Peyer's patch (tissue), 4 donors: Measurements from ENCODE around the gene MGAT3. TPM values are rescaled to one million over a fixed set of nuclear protein-coding genes. Genes with fewer than 3 reads are reported as not detected.

ENCODE experiments used
- DNase-seq, 3 donors: peaks; one replicate each; pipeline ENCODE4 v3.0.0-alpha.2; 2017 to 2019
- H3K27ac ChIP-seq, 4 donors: fragments of 200-600 bp; sonication (generic); one replicate each; pipeline ENCODE4 v1.5.1; 2016 to 2019
- H3K27me3 ChIP-seq, 2 donors: fragments of 200-600 bp; sonication (generic); one replicate each; pipeline ENCODE4 v1.5.1; 2019
- H3K36me3 ChIP-seq, 3 donors: fragments of 200-600 bp; sonication (generic); one replicate each; pipeline ENCODE4 v1.5.1; 2016 to 2019
- H3K4me1 ChIP-seq, 4 donors: fragments of 200-600 bp; sonication (generic); one replicate each; pipeline ENCODE4 v1.5.1; 2016 to 2019
- H3K4me3 ChIP-seq, 4 donors: fragments of 200-600 bp; sonication (generic); 1 replicate in 3 of 4; 2 replicates in 1 of 4; pipeline ENCODE4 v1.5.1; 2016 to 2019; ENCODE audit warnings: mild to moderate bottlenecking in 1 of 4
- H3K9me3 ChIP-seq, 4 donors: fragments of 200-600 bp; sonication (generic); one replicate each; pipeline ENCODE4 v1.5.1; 2016 to 2019; ENCODE audit warnings: mild to moderate bottlenecking in 1 of 4
- POLR2A ChIP-seq, 2 donors: fragments of 450-650 bp; IDR thresholded peaks; one replicate each; pipeline ENCODE4 v1.5.1; 2017; ENCODE audit warnings: antibody characterized with exemption in 2 of 2, mild to moderate bottlenecking in 2 of 2, moderate library complexity in 2 of 2
- total RNA-seq, 4 donors: library from RNA; depleted of rRNA; stranded (reverse); fragments of >200 nt; gene quantifications; one replicate each; pipeline ENCODE4 v1.1.0, GENCODE V29; 2016
- TF ChIP-seq, protein P1 (sequence below), 6 experiments: fragments of 450-650 bp in 4 of 6; fragments of 200-600 bp in 2 of 6; sonication (generic) in 1 of 6; IDR thresholded peaks; one replicate each; pipeline ENCODE4 v1.5.1; 2017 to 2019; ENCODE audit warnings: antibody characterized with exemption in 6 of 6, mild to moderate bottlenecking in 3 of 6, moderate library complexity in 1 of 6

The MGAT3 gene
- total RNA-seq, 4 donors from 2014 or later, result 5.0 to 53.7 (median 49.6) TPM

DNA sequence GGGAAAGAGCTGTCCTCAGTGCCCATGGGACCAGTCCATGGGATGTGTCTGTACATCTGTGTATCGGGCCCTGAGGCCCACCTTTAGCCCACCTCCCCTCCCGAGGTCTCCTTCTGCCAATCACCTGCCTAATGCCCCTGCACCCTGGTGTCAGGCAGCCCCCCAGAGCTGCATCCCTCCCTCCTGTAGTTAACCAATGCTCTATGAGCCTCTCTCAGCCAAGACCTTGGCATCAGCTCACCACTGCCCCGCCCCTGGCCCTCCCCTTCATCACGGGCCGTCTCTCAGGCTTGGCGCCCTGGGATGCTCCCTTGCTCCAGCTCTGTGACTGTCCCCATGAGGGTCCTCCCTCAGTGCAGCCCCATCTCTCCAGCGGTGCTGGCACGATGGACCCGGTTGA, 18.5 kb downstream of the MGAT3 start:
- peak in 1 of 3 donors; percentile 52 for DNase-seq
- peaks cover 0 to 41% (median 15%) of the 10 kb centered on the region in 4 donors for H3K4me1 ChIP-seq
- no peak overlapping the region for H3K4me3 ChIP-seq
- H3K27me3 ChIP-seq, result no peaks in the 10 kb centered on the region
- TF ChIP-seq POLR2A (IDR thresholded peaks at IDR 0.05), result no peak
- TF ChIP-seq, protein P1, sequence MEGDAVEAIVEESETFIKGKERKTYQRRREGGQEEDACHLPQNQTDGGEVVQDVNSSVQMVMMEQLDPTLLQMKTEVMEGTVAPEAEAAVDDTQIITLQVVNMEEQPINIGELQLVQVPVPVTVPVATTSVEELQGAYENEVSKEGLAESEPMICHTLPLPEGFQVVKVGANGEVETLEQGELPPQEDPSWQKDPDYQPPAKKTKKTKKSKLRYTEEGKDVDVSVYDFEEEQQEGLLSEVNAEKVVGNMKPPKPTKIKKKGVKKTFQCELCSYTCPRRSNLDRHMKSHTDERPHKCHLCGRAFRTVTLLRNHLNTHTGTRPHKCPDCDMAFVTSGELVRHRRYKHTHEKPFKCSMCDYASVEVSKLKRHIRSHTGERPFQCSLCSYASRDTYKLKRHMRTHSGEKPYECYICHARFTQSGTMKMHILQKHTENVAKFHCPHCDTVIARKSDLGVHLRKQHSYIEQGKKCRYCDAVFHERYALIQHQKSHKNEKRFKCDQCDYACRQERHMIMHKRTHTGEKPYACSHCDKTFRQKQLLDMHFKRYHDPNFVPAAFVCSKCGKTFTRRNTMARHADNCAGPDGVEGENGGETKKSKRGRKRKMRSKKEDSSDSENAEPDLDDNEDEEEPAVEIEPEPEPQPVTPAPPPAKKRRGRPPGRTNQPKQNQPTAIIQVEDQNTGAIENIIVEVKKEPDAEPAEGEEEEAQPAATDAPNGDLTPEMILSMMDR (IDR thresholded peaks at IDR 0.05), result no peak
- peaks cover 0 to 16% (median 0%) of the 10 kb centered on the region in 3 donors for H3K36me3 ChIP-seq
- H3K9me3 ChIP-seq, result no peaks in the 10 kb centered on the region
- H3K27ac ChIP-seq, result peak overlapping the region in 2 of 4 donors; percentile 23 to 95

DNA sequence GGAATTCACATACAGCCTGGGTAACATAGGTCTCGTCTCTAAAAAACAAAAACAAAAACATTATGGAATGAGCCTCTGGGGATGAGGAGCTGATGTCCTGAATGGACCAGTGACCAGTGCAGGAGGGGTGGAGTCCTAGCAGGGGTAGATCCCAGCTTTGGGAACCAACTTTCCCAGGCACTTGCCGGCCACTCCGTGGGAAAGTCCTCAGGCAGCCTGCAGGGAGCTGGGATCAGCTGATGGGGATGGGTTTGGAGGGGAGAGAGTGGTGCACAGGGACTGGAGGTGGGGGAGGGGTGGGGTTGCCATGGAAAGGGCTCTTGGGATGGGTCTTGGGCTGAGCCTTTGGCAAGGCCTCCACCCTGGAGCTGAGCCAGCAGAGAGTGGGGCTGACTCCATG, 19.1 kb downstream of the MGAT3 start:
- Histone ChIP-seq H3K36me3 (peaks cover 0 to 16% (median 0%) of the 10 kb centered on the region in 3 donors), H3K4me1 (peaks cover 0 to 36% (median 15%) of the 10 kb centered on the region in 4 donors), H3K4me3 (no peak overlapping the region), H3K27me3 (no peaks in the 10 kb centered on the region), H3K27ac (no peak overlapping the region), H3K9me3 (no peaks in the 10 kb centered on the region)
- DNase-seq, result peak in 1 of 3 donors; percentile 47
- TF ChIP-seq, protein P1 (IDR thresholded peaks at IDR 0.05), result no peak
- no peak for TF ChIP-seq POLR2A (IDR thresholded peaks at IDR 0.05)

DNA sequence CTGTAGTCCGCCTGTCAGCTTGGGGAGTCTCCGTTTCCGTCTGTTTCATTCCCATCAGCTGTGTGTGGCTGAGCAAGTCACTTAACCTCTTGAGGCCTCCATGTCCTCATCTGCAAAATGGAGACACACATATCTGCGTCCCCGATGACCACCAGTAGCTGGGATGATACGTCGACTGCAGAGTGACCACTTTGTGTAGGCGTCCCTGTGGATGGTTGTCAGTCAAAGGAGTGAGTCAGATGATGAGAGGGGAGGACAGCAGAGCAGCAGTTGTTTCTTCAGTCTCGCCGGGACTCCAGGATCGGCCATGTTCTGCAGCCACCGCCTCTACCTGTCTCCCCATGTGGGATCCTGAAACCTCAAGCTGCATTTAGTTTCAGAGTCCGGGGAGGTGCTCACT, 19.9 kb downstream of the MGAT3 start:
- H3K4me3 ChIP-seq, result no peak overlapping the region
- no peak for TF ChIP-seq POLR2A (IDR thresholded peaks at IDR 0.05)
- TF ChIP-seq, protein P1 (IDR thresholded peaks at IDR 0.05), result no peak
- peaks cover 0 to 28% (median 10%) of the 10 kb centered on the region in 4 donors for H3K4me1 ChIP-seq
- H3K27me3 ChIP-seq, result no peaks in the 10 kb centered on the region
- no peak overlapping the region for H3K27ac ChIP-seq
- H3K36me3 ChIP-seq, result peaks cover 0 to 16% (median 0%) of the 10 kb centered on the region in 3 donors
- H3K9me3 ChIP-seq, result no peaks in the 10 kb centered on the region
- DNase-seq, result no peak

DNA sequence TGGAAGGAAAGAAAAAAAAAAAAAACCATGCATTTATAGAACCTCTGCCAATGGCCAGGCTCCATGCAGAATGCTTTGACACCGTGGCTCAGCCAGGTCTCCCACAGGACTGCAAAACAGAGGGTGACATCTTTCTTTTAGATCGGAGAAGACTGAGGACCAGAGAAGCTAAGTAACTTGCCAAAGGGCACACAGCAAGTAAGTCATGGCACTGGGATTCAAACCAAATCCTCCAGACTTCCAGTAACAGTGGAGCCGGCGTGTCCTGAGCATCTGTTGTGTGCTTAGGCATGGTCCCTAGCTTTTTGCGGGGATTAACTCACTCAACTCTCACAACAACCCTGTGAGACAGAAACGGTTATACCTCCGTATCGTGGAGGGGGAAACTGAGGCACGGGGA, 20.7 kb downstream of the MGAT3 start:
- no peak overlapping the region for H3K4me3 ChIP-seq
- no peaks in the 10 kb centered on the region for H3K27me3 ChIP-seq
- peaks cover 0 to 16% (median 0%) of the 10 kb centered on the region in 3 donors for H3K36me3 ChIP-seq
- no peaks in the 10 kb centered on the region for H3K9me3 ChIP-seq
- no peak for DNase-seq
- H3K27ac ChIP-seq, result no peak overlapping the region
- peaks cover 0 to 19% (median 2%) of the 10 kb centered on the region in 4 donors for H3K4me1 ChIP-seq
- TF ChIP-seq, protein P1 (IDR thresholded peaks at IDR 0.05), result no peak
- no peak for TF ChIP-seq POLR2A (IDR thresholded peaks at IDR 0.05)

DNA sequence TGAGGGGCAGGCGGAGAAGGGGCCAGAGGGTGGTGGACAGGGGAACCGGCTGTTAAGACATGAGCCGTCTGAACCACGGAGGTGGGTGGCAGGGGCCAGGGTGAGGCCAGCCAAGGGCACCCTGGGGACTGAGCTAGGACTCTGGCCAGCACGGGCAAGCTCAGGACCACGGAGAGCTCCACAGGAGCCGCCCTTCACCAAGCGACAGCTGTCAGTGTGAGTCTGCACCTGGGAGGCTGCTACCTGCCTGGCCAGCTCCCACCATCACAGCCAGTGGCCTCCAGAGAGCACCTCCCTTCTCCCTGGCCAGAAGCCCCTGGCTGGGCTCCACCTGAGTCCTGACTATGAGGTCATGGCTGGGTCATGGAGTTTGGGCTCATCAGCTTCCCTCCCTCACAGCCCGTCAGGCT, 21.6 kb downstream of the MGAT3 start:
- H3K27ac ChIP-seq, result no peak overlapping the region
- TF ChIP-seq, protein P1 (IDR thresholded peaks at IDR 0.05), result no peak
- no peak for TF ChIP-seq POLR2A (IDR thresholded peaks at IDR 0.05)
- peak in 1 of 3 donors; percentile 64 for DNase-seq
- peaks cover 0 to 16% (median 0%) of the 10 kb centered on the region in 4 donors for H3K4me1 ChIP-seq
- H3K36me3 ChIP-seq, result peaks cover 0 to 16% (median 0%) of the 10 kb centered on the region in 3 donors
- no peaks in the 10 kb centered on the region for H3K9me3 ChIP-seq
- no peak overlapping the region for H3K4me3 ChIP-seq
- H3K27me3 ChIP-seq, result no peaks in the 10 kb centered on the region

DNA sequence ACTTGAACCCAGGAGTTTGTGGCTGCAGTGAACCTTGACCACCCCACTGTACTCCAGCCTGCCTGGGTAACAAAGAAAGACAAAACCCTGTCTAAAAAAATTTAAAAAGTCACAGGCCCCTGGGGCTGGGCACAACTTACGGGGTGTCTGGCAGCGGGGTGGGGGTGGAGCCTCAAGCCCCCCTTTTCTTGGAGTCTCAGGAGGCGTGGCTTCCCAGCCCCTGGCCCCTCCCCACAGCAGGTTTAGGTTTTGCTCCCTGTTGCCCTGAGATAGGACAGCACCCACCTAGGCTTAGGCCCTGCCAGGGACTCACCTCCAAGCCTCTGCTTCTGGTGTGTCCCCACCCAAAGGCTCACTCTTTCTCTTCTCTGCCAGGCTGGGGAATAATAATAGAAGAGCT, 22.4 kb downstream of the MGAT3 start:
- Histone ChIP-seq H3K4me3 (no peak overlapping the region), H3K9me3 (no peaks in the 10 kb centered on the region), H3K36me3 (peaks cover 0 to 16% (median 0%) of the 10 kb centered on the region in 3 donors), H3K4me1 (peaks cover 0 to 13% (median 0%) of the 10 kb centered on the region in 4 donors), H3K27me3 (no peaks in the 10 kb centered on the region), H3K27ac (no peak overlapping the region)
- DNase-seq, result no peak
- TF ChIP-seq, protein P1 (IDR thresholded peaks at IDR 0.05), result no peak
- no peak for TF ChIP-seq POLR2A (IDR thresholded peaks at IDR 0.05)
